Lower leg skin (tissue), 3 donors: ENCODE results near the gene EXOSC6.
"Not testable (repeated sequence)": the region's sequence is repeated elsewhere in the genome, so short reads cannot be mapped to it uniquely, and the experiment has no call there.

ENCODE experiments used
- CTCF ChIP-seq, 3 donors: fragments of 450-650 bp; IDR thresholded peaks; one replicate each; pipeline ENCODE4 v1.5.1; 2016; ENCODE audit warnings: antibody characterized with exemption in 3 of 3, mild to moderate bottlenecking in 3 of 3, moderate library complexity in 2 of 3
- POLR2A ChIP-seq, 2 donors: fragments of 450-650 bp; IDR thresholded peaks; one replicate each; pipeline ENCODE4 v1.6.1; 2016 to 2017; ENCODE audit warnings: antibody characterized with exemption in 2 of 2, mild to moderate bottlenecking in 1 of 2, moderate library complexity in 1 of 2

DNA sequence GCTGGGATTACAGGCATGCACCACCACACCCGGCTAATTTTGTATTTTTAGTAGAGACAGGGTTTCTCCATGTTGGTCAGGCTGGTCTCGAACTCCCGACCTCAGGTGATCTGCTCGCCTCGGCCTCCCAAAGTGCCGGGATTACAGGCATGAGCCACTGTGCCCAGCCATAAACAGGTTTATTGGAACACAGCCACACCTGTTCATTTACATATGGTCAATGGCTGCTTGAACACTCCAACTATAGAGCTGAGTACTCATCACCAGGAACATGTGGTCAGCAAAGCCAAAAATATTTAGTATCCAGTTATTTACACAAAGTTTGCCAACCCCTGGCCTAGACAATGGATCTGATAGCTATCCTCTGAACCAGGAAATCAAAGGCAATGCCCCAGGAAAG, 8.2 kb upstream of the EXOSC6 start:
- TF ChIP-seq CTCF, POLR2A (IDR thresholded peaks at IDR 0.05): not testable (repeated sequence)
